GM19239 (cell line): ENCODE results near the gene WNT5A.

ENCODE experiments used
- DNase-seq: peaks from one replicate; pipeline ENCODE4 v3.0.0; 2011; ENCODE audit warnings: low spot score; ENCODE audit not compliant: insufficient read length
- FAIRE-seq: peaks from 2 replicates; lab custom pipeline; 2011; peaks lifted over from hg19 to GRCh38; lab: Jason Lieb, UNC

The WNT5A gene

DNA sequence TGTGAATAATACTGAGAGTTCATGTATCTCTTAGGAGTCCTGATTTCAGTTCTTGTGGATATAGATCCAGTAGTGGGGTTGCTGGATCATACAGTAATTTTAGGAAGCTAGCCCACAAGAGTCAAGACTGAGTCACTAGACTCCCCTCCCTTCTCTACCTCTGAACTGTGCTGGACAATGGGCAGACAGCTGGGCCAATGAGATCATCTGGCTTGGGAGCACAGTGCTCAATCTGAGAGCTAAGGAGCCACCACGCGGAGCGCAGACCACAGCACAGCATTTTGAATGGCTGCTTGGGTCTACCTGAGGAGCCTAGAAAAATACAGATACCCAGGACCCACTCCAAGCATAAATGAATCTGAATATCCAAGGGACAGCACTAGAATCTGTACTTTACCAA lies 32.5 kb downstream of the WNT5A start:
- DNase-seq (no peak), FAIRE-seq (no peak)

DNA sequence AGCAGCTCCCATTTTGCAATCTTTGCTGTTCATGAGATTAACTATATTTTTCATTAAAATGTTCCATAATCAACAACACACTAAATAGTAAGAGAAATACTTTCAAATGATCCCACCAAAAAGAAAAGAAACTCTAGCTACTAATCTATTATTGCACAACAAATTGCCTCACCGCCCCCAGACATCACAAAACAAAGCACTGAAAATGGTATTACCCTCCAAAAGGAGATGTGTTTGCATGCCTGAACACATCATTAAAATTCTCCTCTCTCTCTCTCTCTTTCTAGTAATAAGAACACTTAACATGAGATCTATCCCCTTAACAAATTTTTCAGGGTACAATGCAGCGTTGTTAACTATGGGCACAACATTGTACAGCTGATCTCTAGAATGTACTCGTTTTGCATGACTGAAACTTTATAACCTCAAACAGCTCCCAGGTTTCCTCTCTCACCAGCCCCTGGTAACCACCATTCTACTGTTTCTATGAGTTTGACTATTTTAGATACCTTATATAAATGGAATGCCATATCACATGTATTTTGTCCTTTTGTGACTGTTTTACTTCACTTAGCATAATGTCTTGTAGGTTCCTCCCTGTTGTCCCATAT lies 33.1 kb downstream of the WNT5A start:
- FAIRE-seq (no peak), DNase-seq (no peak)

DNA sequence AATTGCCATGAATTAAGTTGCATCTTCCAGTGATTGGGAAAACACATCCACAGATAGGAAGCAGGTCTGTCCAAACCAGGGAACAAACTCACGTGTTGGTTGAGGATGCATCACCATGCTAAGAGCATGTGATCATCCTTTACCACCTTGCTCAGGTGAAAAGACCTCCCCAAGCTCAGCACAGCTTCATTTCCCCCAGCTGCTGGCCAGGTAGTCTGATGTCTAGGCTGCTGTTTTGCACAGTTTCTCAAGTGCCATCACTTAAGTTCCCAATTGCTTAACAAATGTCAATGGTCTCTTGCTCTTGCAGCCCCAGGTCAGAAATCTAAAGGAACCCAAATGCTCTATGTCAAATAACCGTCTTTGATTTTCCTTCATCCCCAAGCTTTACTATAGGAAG lies 34.2 kb downstream of the WNT5A start:
- no peak for DNase-seq
- FAIRE-seq, result no peak

DNA sequence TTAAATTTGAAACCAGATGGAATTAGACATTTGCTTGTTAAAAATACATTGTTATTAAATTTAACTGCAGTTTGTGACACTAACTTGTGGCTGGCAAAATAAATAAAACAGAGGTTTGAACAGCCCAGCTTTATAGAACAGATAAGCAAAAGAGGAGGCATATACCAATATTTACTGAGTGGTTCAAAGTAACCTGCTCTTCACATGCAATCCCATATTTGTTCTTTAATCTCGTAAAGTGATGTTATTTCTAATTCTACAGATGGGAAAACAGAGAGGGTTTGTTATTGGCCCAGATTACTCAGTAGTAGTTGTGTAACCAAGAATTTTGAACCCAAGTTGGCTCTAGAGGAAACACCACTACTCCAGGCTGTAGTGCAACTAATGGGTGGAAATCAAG lies 37.6 kb downstream of the WNT5A start:
- FAIRE-seq (no peak), DNase-seq (no peak)

GRCh38 chr3:55446850-55447249 lies 40.3 kb downstream of the WNT5A start:
- no peak for DNase-seq
- no peak for FAIRE-seq

GRCh38 chr3:55445551-55445950 lies 41.6 kb downstream of the WNT5A start:
- no peak for DNase-seq
- FAIRE-seq, result no peak

GRCh38 chr3:55443346-55443745 lies 43.8 kb downstream of the WNT5A start:
- FAIRE-seq (no peak), DNase-seq (no peak)

GRCh38 chr3:55442861-55443260 lies 44.2 kb downstream of the WNT5A start:
- DNase-seq (no peak), FAIRE-seq (no peak)

DNA sequence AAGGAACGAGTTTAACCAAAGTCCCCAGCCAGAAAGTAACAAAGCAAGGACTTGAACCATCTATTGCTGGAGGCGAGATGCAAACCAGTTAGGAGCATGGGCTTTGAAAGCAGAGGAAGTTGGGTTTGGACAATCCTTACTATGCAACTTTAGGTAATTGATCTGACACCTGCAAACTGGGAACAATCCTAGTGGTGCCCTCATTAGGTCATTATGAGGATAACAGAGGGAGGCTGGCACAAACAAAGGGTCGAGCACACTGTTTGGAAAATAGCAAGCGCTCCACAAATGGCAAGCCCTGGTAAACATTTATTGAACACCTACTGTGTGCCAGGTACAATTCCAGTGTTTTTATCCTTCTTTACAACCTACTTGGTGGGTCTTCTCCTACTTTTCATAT lies 45.6 kb downstream of the WNT5A start:
- FAIRE-seq (no peak), DNase-seq (no peak)

- FAIRE-seq, result no peak
- no peak for DNase-seq
These were observed 46.9 kb downstream of the WNT5A start for GRCh38 chr3:55440104-55440708.

- FAIRE-seq (no peak), DNase-seq (no peak)
These were observed 47.4 kb downstream of the WNT5A start for GRCh38 chr3:55439657-55440056.

DNA sequence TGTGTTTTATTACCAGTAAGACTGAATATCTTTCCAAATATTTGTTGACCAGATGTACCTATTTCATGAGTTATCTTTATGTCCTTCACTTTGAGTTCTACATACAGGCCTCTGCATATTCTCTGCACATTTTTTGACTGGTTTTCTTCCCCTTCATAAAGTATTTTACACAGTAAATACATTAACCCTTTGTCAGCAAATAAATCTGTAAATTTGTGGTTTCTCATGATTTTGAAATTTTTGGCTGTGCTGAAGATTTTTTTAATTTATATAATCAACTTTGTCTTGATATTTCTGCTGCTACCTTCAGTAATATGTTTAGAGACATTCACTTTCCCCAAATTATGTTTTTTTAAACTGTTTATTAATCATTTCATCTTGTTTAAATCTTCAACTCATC lies 50.5 kb downstream of the WNT5A start:
- DNase-seq, result no peak
- no peak for FAIRE-seq

- no peak for DNase-seq
- no peak for FAIRE-seq
These were observed 51.6 kb downstream of the WNT5A start for GRCh38 chr3:55435491-55435890.

GRCh38 chr3:55434789-55435188 lies 52.3 kb downstream of the WNT5A start:
- DNase-seq, result no peak
- no peak for FAIRE-seq

DNA sequence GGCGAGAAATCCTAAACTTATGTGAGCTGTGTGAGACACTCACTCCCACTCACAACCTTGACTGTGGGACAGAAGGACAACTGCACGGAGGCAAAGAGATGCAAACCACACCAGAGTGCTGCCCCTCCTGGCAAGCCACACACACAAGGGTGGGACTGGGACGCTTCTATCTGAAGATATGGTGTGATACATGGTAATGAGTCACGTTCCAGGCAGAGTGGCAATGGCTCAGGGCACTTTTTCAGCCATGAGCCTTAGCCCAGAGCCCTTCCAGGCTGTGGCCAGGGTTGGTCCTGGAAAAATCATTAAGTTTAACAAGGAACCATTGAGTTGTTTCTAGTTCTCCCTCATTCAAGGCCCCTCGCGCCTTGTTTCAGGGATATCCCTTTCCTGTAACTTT lies 56.1 kb downstream of the WNT5A start:
- no peak for FAIRE-seq
- no peak for DNase-seq

DNA sequence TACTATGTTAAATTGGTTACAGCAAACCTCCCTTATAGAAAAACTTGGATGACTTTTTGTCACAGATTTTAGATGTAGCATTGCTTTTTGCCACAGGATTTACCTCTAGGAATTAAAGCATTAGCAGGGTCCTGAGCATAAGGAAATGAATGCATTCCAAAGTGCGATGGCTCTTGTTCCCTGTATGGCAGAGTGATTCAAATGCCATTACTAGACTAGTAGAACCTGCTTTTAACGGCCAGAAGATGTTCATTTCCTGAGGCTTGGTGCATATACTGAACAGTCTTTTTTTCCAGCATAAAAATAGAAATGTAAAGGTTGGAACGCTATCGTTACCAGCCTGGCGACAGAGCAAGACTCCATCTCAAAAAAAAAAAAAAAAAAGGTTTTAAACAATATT lies 59.4 kb downstream of the WNT5A start:
- DNase-seq, result no peak
- no peak for FAIRE-seq

GRCh38 chr3:55426486-55426885 lies 60.6 kb downstream of the WNT5A start:
- FAIRE-seq (no peak), DNase-seq (no peak)

GRCh38 chr3:55423782-55424181 lies 63.3 kb downstream of the WNT5A start:
- DNase-seq (no peak), FAIRE-seq (no peak)

DNA sequence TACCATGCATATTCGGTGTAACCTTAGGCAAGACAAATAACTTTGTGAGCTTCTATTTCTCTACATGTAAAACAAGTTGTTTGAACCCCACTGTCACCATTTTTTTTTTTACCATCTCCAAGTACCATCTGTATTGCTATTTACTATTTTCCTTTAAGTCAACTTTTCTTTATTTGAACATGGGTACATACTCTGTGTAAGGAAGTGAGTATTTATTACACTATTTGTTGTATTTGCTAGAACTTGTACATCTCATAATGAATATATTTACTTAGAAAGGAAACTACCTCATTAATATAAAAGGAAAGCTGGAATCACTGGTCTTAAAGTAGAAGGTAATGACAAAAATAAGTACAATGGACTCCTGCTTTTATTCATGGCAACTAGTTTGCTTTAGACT lies 69.9 kb downstream of the WNT5A start:
- no peak for FAIRE-seq
- no peak for DNase-seq

DNA sequence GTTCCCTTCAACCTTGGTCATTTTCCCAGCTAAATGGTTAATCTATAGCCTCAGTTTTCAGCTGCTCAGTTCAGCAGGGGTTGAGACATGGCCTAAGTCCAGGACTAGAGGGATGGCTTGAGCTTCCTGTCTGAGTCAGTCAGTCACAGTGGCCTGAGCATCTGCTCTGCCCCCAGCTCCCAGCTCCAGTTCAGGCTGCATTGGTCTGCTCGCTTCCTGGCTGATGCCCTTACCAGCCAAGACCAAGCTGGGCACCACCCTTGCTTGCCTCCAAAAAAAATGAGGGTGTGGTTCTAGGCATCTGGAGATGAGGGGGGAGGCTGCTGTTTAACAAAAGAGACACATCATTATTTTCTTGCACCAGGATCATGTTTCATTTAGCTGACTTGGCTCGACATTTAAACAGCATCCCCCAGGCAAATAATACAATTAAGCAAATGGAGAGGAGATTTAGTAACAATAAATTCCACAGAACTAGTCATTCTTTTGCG lies 70.7 kb downstream of the WNT5A start:
- FAIRE-seq (no peak), DNase-seq (no peak)
